ENCODE data around the gene DNHD1.

DNHD1 gene

GRCh38 chr11:6497069-6497839, at the start of gene DNHD1:
Gene DNHD1 (plus strand): TSS chr11:6497280. CDS start chr11:6498216, 936 bp downstream.
- no peak for DNase-seq

- no peak for DNase-seq
Observed at GRCh38 chr11:6448574-6448973, 48.5 kb upstream of the DNHD1 start.

GRCh38 chr11:6452219-6452618, 44.9 kb upstream of the DNHD1 start:
- no peak for DNase-seq

- no peak for DNase-seq
Observed at GRCh38 chr11:6453152-6453551, 43.9 kb upstream of the DNHD1 start.

GRCh38 chr11:6455070-6455469, 42.0 kb upstream of the DNHD1 start:
- DNase-seq: no peak

- DNase-seq: no peak
Observed at GRCh38 chr11:6456361-6457073, 40.6 kb upstream of the DNHD1 start.

GRCh38 chr11:6457581-6458320, 39.3 kb upstream of the DNHD1 start:
- DNase-seq: no peak

- no peak for DNase-seq
Observed at GRCh38 chr11:6458352-6459098, 38.6 kb upstream of the DNHD1 start.

GRCh38 chr11:6459099-6459450, 38.0 kb upstream of the DNHD1 start:
- DNase-seq: no peak

GRCh38 chr11:6468712-6469495, 28.2 kb upstream of the DNHD1 start:
- no peak for DNase-seq

GRCh38 chr11:6469599-6469998, 27.5 kb upstream of the DNHD1 start:
- no peak for DNase-seq

GRCh38 chr11:6472934-6473333, 24.1 kb upstream of the DNHD1 start:
- DNase-seq: no peak

- DNase-seq: no peak
Observed at GRCh38 chr11:6473451-6474412, 23.3 kb upstream of the DNHD1 start, which contains the start of gene TRIM3. Gene TRIM3 (minus strand): TSS chr11:6473941. CDS start chr11:6465695, 8,246 bp downstream.

- no peak for DNase-seq
Observed at GRCh38 chr11:6474413-6474792, 22.7 kb upstream of the DNHD1 start.

GRCh38 chr11:6474806-6475500, 22.1 kb upstream of the DNHD1 start:
- no peak for DNase-seq

- no peak for DNase-seq
Observed at GRCh38 chr11:6475936-6476335, 21.1 kb upstream of the DNHD1 start.

- DNase-seq: no peak
Observed at GRCh38 chr11:6476571-6476970, 20.5 kb upstream of the DNHD1 start.

GRCh38 chr11:6480299-6480914, 16.7 kb upstream of the DNHD1 start:
- no peak for DNase-seq

GRCh38 chr11:6481012-6481923, 15.8 kb upstream of the DNHD1 start, which contains the start of the genes ARFIP2 and TIMM10B:
Gene ARFIP2 (minus strand): TSS chr11:6481331. CDS start chr11:6480421, 910 bp downstream.
Gene TIMM10B (plus strand): TSS chr11:6481501. CDS start chr11:6481517, 16 bp downstream.
- peak; percentile 89 for DNase-seq

Data from SIG-M5 (cell line).